Suppressor macrophage treated with lipopolysaccharide for 4 hours (primary cell): ENCODE data around the gene CHST13.

Experiments used
- DNase-seq: peaks from one replicate; pipeline ENCODE4 v3.0.0-alpha.2; 2020

Gene CHST13

DNA sequence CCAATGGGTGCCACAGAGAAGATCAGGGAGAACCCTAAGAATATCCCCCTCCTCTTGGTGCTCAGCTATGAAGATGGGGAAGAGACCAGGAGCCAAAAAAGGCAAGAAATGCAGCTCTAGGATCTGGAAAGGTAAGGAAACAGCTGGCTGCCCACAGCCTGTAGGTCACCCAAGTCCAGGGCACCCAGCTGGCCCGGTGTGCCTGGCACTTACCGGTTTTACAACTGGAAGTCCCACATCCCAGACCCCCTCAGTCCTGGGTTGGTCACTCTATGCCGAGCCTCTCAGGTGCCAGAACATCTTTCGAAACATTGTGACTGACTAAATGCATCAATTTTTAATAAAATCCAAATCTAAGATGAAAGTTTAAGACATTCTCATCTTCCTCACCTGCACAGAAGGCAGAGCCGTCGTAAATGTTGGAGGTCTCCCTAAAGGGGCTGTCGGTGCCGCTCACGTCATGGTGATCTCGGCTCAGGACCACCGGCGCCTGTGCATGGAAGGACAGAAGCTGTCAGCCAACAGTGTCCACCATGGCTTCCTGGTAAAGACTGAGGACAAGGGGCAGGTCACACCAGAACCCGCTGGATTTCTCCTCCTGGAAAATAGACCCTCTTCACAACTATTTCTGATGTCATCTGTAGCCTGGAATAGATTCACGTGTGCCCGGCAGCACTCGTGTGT, 34.9 kb upstream of the CHST13 start:
- no peak for DNase-seq

DNA sequence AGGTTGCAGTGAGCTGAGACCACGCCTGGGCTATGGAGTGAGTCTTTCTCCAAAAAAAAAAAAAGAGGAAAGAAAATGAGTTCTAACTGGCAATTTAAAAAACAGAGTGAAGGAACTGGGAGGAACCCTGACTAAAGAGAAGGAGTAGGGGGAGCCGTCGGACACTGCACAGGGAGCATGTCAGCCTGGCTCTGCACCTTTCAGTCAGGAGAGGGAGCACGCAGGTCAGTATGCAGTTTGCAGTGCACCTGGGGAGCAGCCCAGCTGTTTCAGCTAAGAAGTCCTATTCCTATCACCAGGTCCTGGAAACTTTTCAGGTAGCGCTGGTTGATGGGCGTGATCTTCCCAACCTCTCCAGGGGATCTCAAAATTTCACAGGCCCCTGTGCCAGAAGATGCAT, 33.3 kb upstream of the CHST13 start:
- DNase-seq: no peak

DNA sequence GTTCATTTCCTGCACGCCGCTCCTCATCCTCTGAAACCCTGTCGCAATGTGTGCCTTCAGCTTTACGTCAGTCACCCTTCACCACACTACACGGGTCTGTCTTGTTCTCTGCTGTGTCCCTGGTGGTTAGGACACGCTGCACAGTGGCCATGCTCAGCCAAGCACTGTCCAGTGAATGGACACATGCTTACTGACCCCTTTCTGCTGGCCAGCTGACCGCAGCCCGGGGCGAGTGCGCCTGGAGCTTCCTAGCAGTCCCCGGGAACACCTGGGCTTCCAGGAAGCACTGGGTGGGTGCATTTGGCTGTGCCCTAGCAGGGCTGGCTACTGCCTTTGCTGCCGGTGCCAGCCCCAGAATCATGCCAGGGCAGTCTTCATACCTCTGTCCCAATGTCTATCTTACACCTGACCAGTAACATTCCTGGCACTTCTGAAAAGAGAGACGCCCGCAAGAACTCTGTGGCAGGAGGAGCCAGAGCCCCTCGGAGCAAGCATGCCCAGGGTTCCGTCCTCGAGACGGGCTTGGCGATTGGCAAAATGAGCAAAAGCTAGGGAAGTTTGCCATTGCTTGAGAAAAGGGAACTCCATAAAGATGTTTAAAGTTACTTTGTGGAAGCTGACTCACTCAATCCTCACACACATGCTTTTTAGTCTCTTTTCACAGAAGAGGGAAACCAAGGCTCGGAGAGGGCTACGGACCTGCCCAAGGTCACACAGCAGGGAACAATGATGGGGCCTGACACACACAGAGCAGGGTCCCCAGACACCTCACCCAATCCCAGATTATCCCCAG, 32.5 kb upstream of the CHST13 start:
- peak; percentile 11 for DNase-seq

DNA sequence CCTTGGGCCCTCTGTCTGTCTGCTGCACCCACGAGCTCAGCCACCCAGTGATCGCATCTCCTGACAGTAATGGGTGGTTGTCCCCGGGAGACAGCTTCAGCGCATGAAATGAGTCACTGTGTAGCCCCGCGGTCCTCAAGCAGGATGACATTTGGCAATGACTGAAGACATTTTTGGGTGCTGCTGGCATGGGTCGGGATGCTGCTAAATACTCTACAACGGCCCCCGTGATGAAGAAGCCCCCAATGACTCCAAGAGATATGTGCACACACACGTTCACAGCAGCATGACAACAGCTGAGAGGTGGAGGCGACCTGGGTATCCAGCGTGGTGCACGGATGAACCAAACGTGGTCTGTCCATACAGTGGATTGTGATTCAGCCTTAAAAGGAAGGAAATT, 30.9 kb upstream of the CHST13 start:
- no peak for DNase-seq

DNA sequence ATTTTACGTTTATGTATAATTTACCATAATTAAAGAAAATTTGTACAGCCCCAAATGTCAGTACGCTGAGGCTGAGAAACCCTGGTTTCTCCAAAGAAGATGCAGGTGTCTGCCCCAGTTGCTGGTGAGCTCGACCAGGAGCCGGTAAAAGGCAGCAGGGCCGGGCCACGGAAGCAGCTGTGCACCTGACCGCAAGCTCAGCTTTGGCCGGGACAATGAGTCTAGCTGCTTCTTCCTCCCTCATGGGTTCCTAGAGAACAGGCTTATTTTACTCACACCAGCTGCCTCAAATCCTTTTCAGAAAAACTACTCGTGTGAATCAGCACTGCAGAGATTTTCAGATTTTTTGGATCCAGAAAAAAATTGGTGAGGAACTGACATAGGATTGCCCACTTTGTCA, 30.2 kb upstream of the CHST13 start:
- no peak for DNase-seq

DNA sequence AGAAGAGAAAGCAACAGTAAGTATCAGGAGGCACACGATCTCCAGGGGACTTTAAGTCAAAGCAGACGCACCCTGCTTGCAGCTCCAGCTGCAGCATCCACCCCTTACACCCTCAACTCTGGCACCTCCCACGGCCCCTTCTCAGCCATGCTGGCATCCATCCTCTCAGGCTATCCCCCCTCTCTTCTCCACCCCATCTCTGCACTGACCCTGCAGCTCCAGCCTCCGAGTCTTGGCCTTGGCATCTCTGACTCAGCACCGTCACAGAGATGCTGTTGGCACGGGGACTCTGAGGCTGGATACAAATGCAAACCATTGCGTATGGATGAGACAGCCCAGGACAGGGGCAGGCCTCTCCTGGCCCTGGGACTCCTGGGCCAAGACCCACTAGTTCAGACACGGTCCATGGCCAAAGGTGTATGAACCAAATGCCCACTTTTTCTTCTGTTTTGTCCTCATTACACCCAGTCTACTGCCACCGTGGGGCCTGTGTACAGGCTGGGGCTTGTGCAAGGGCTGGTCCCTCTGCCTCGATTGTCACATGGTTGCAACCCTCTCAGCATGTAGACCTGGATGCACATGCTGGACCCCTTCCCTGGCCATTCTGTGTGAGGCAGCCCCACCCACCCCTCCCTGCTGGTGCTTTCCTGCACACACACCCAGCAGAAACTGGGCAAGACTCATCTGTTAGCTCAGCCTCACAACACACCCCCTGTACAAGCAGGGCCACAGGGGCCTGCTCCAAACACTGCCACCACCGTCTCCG, 29.6 kb upstream of the CHST13 start:
- DNase-seq: no peak

DNA sequence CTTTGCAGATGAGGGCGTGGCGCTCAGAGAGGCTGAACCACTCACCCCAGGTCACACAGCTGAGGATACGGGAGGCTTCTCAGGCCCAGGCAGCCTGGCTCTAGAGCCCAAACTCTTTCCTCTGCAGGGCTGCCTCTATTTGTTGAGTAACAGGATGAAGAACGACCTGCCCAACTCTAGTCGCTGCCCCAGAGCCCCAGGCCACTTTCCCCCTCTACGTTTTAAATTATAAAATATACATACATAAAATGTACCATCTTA, 29.1 kb upstream of the CHST13 start:
- DNase-seq: no peak

DNA sequence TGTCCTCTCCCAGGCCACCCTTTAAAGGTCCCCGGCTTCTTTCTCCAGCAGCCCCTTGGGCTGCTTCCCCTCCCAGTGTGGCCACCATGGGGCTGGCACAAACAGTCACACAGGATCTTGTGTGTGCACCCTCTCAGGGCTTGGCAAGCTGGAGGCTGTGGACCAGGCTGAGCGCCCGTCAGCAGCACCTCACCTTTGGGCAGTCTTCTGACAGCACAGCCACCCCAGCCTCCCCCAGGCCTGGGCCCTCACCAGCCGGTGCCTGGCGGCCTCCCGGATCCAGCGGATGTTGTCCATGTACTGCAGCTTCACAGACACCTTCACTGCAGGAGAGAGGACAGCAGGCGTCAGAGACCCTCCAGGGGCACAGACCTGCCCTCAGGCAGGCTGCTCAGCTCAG, 28.2 kb upstream of the CHST13 start:
- DNase-seq: no peak

DNA sequence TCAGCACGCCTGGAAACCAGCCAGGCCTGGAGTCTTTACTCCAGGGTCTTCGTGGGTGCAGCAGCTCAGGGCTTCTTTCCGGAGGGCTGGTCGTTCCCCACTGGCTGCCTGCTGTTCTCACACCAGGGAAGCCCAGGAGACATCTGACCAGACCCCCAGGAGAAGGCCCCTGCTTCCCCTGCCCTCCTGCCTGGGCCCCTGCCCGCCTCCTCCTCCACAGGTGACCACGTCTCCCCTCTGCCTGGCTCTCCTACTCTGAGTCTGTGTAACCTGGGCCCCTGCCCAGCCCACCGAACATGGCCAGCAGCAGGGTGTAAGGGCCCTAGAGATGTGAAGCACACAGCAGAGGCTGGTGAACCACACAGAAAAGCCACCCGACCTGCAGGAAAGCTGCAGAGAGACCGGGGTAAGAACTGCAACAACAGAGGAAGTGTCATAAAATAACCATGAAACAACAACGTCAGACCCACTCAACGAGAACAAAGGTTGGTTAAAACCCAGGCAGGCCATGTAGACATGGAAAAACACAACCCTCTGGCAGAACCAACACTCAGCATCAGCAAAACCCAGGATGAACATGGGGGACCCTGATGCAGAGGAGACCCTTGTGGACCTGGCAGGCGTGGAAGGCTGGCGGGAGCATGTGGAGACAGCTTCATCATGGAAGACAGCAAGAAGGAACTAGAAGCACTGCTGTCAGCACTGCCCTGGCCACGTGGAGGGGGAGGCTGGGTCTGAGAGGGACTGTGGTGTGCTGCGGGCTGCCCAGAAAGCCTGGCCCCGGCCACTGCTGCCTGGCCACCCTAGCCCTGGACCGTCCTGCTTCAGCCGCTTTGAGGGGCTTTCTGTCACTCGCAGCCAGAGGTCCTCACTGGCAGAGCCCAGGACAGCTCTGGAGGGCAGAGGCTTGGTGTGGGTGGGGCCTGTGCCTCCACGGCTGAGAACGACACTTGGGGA, 26.8 kb upstream of the CHST13 start:
- DNase-seq: no peak

DNA sequence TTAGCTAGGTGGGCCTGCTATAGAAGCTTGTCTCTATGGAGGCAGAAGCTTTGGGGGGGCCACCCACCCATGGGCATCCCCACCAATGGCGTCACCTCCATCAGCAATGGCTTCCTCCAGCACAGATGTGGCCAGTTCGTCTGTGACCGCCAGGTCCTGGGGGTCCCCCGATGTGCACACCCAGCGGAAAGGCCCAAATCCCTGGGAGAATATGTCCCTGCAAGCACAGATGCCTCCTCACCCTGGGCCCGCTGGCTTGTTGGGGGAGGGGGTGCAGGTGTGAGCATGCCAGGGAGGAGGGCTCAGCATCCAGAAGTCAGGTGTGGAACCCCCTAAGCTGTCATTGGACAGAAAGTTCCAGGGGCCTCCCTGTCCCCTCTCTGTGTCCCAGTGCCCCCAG, 26.0 kb upstream of the CHST13 start:
- no peak for DNase-seq

DNA sequence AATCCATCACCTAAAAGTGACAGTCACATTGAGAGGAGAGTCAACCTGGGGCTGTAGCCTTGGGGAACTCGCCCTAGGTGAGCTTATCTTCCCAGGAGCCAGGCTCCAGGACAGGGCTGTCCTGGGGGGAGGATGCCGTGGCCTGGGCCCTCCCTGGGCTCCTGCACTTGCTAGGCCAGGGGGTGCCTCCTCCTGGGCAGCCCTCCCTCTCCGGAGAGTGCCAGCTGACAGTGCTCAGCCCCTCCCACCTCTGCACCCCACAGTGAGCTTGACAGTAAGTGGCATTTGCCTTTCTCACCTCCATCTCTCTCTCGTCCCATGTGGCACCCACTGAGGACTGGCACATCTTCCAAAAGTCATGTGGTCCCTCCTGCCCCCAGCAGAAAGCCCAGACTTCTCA, 25.5 kb upstream of the CHST13 start:
- no peak for DNase-seq

DNA sequence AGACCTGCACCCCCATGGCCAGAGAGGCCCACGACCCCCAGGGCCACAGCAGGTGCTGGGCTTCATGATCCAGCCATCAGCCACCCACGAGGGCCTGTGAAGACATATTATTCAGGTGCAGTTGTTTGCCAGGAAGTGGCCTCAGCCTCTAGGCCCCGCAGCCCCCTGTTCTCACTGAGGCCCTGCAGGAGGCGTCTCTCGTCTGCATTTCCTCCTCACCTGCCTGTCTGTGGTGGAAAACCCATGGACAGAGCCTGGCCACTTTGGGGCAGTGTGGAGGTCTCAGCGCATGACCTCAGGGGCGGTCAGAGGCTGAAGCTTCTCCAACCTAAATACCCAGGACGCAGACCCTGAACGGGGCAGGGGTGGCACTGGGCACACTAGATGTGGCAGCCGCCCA, 25.0 kb upstream of the CHST13 start:
- no peak for DNase-seq

DNA sequence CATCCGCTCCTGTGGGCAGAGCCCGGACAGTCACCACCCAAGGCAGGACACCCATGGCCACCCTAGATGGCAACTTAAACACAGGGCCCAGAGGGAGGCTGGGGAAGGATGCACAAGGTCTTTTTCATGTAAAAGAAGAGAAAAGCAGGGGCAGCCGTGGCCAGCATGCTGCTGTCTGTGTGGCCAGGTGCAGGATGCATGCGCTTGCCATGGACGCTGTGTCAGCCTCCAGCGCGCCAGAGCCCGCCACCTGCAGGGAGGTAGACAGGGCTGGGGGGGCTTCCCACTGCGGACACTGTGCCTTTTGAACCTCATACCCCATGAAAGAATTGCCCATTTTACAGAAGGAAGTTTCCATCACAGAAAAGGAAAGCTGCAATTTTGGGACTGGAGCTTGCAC, 24.6 kb upstream of the CHST13 start:
- DNase-seq: no peak

DNA sequence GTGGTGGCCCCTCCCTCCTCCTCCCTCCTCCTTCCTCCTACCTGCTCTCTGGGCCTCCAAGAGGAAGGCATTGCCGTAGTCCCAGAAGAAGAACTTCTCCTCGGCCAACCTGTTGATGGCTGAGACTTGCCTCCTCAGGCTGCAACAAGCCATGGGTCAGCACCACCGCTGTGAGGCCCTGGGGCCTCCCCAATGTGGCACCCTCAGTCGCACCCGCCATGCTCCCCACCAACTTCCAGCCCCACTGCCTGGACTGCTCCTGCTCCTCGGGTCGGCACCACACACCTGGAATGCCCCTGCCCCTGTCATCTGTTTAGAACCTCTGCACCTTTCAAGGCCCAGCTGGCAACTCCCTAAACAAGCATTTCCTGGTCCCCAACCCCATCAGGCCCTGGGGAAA, 23.9 kb upstream of the CHST13 start:
- no peak for DNase-seq

DNA sequence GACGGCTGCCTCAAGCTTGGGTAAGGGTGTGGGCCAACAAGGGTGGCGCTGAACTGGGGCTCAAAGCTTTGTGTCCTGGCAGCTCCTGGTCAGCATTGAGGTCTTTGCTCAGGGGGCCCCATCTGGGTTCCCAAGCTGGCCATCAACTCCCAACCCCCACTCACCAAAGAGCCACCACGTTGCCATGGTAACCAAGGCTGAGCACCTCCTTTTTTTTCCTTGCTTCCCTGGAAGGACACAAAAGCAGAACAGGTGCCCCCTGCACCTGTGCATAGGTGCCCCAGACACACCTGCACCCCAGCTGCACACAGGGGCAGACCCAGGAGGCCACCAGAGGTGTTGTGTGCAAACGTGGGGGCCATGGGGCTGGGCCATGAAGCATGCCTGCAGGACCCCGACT, 22.9 kb upstream of the CHST13 start:
- DNase-seq: no peak

DNA sequence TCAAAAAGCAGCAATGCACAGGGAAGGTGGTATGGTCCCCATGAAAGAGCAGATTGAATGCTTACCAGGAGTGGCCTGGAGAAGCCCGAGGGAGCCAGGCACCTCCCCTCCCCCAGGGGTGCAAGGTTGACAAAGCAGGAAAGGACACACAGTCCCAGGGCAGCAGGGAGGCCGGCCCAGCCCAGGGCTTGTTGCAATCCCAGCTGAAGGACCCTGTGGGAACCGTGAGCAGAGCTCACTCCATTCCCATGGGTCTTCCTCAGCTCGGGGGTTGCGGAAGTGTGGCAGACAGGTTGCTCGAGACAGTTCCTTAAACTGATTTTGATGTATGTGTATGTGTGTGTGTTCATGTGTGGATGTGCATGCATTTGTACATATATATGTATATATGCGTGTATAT, 22.2 kb upstream of the CHST13 start:
- DNase-seq: no peak

DNA sequence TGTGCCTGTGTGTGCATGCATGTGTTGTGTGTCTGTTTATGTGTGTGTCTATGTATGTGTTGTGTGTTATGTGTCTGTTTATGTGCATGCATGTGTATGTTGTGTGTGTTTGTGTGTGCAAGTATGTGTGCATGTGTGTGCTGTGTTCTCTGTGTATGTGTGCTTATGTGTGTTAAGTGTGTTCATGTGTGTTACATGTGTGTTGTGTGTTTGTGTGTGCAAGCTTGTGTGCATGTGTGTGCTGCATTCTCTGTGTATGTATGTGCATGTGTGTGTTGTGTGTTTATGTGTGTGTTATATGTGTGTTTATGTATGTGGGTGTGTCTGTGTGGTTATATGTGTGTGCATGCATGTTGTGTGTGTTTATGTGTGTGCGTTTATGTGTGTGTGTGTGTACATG, 21.3 kb upstream of the CHST13 start:
- DNase-seq: no peak

DNA sequence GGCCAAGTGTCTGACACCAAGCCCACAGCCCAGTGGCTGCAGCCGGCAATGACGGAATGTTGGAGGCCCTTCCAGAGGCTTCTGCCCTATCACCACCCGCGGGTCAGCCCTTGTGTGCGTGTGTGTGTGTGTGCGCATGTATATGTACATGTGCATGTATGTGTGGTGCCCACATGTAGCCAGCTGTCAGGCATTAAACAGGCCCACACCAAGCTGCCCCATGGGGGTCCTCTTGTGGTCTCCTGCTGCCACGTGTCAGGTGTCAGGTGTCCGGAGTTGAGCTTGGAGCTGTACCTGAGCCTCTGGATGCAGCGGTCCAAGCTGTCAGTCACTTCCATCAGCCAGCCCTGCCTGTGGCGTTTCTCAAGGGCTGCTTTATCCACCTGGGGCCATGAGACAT, 20.3 kb upstream of the CHST13 start:
- DNase-seq: no peak

DNA sequence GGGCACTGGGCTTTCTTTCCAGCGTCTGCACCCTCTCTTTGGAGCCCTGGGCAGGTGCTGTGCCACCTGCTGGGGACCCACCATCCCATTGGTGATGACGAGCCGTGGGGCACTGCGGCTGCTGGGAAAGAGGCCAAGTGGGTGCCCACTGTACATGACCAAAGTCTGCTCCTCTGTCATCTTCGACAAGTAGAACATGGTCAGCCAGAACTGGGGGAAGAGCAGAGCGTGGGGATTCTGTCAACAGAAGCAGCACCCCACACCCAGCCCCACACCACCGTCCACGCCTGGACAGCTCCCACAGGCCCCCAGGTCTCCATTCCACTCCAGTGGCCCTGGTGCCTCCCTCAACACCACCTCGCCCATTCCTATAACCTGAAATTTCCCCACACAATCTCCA, 16.1 kb upstream of the CHST13 start:
- DNase-seq: no peak

DNA sequence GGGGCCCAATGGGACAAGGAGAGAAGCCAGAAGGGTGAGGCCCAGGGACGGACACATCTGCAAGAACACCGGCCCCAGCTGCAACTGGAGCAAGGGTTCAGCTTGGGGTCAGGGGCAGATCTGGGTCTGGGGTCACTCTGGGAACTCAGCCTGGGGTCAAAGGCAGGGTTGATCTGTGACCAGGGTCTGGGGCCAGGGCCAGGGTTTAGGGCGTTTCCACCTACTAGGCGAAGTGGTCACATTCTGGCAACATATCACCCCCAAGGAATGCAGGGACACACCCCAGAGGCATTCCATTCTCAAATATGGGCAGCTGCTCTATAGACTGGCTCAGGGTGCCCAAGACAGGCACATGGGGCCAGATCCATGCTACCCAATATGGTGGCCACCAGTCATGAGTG, 15.4 kb upstream of the CHST13 start:
- DNase-seq: no peak

DNA sequence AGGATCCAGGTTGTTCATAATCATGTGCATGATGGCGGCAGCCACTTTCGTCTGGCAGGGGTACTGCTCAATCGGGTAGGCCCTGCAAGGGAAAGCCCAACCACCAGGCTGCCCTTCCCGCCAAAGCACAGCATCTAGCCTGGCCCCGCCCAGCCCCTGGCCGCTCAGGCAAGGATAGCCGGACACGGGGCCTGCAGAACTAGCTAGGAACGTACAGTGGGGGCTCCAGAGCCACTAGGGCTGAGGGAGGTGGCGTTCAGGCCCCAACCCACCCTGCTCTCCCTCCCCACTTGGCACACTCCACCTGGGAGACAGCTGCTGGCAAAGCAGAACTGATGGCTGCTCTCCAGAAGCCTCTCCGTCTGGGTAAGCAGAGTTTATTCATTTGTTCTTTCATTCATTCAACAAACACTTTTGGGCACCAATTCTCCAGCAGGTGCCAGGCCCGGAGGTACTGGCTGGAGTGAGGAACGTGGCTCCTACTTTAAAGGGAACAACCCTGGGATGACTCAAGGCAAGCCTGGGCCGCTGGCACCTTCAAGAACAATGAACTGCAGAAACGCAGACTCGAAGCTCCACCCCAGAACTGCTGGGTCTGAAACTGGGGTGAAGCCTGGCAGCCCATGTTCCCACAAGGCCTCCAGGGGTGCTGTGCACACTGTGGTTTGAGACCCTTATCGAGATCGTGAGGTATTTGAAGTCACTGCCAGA, 14.2 kb upstream of the CHST13 start:
- no peak for DNase-seq

DNA sequence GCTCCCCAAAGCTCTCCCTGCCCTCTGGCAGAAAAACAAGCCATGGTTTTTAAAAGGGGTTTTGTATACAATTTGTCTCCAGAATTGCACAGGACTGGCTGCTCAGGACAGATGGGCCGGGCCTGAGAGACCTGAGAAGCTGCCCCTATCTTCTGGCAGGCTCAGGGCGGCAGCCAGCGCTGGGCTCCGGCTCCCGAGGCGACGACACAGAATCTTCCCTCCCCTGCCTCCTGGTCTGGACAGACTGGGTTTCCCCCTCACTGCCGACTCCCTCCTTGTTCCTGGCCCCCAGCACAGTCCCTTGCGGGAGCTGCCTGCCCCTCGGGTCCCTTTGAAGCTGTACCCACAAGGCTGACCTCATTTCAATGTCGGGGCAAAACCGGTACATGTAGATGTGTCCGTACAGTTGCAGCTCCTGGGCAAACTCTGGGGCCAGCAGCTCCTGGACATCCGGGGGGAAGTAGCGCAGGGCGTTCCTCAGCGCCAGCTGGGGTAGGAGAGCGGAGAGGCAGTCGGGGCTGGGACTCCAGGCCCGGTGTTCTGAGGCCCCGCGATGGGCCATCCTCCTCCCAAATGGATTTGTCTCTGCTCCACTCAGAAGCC, 13.5 kb upstream of the CHST13 start:
- DNase-seq: no peak
